K562 (cell line): ENCODE measurements around the gene SH3GL3. TPM values are rescaled to one million over a fixed set of nuclear protein-coding genes. Genes with fewer than 3 reads are reported as not detected.

Experiments
- ATAC-seq: fragments of 200-7000 bp; cut with Tn5 transposase; 3 replicates; pipeline ENCODE4 v1.9.1; 2020; ENCODE audit warnings: moderate library complexity
- BruUV-seq: library from RNA; stranded (reverse); fragments of 400-500 nt; replicated peaks from 2 replicates; lab custom pipeline; 2021; lab: Mats Ljungman, UMichigan
- CTCF ChIA-PET: fragments of 300-600 bp; formaldehyde crosslinking; extraction: SDS; loops from one replicate; lab custom pipeline; 2021; ENCODE audit warnings: low intra/inter-chr PET ratio; lab: Yijun Ruan, JAX
- POLR2A ChIA-PET: fragments of 300-600, 350-650 bp; sonication (Branson Sonifier 250); formaldehyde crosslinking; extraction: SDS; loops from one replicate; lab custom pipeline; 2021; ENCODE audit warnings: antibody characterized with exemption, inconsistent platforms; lab: Yijun Ruan, JAX
- DNase-seq, 4 experiments: peaks; one replicate each; pipeline versions ENCODE4 v3.0.0 to v3.0.0-alpha.2; 2011 to 2018; ENCODE audit warnings: low spot score in 3 of 4, mixed read lengths in 3 of 4; ENCODE audit errors: extremely low read depth in 1 of 4
- FAIRE-seq: peaks from 2 replicates; lab custom pipeline; 2011; peaks lifted over from hg19 to GRCh38; lab: Jason Lieb, UNC
- H2AFZ ChIP-seq: 2 replicates; pipeline ENCODE4 v1.6.0; 2011; ENCODE audit warnings: low read depth, low read length, control low read depth, inconsistent platforms
- H3K27ac ChIP-seq: fragments of 200-600 bp; 3 replicates; pipeline ENCODE4 v1.8.0; 2011; ENCODE audit warnings: low read depth, mild to moderate bottlenecking, control low read depth, inconsistent platforms, low read length, moderate library complexity, mixed read lengths; ENCODE audit errors: extremely low read depth
- H3K27me3 ChIP-seq, 2 experiments: fragments of 300-600 bp in 1 of 2; 2 replicates in 1 of 2; 3 replicates in 1 of 2; pipeline versions ENCODE4 v1.6.0 to v1.8.0; 2011; ENCODE audit warnings: inconsistent platforms in 2 of 2, low read length in 2 of 2, mild to moderate bottlenecking in 1 of 2, mixed read lengths in 1 of 2, moderate library complexity in 1 of 2; ENCODE audit not compliant: control insufficient read depth in 2 of 2, insufficient read depth in 2 of 2
- H3K36me3 ChIP-seq: fragments of 300-600 bp; 3 replicates; pipeline ENCODE4 v1.8.0; 2011; ENCODE audit warnings: mild to moderate bottlenecking, low read length, inconsistent platforms; ENCODE audit not compliant: control insufficient read depth, insufficient read depth
- H3K4me1 ChIP-seq, 2 experiments: fragments of 200-600 bp in 1 of 2; replicated peaks in 1 of 2; 2 replicates in 1 of 2; 3 replicates in 1 of 2; pipeline versions ENCODE4 v1.5.1 to v1.8.0; 2011; ENCODE audit warnings: inconsistent platforms in 2 of 2, low read length in 2 of 2, mild to moderate bottlenecking in 1 of 2, mixed read lengths in 1 of 2, moderate library complexity in 1 of 2; ENCODE audit not compliant: control insufficient read depth in 2 of 2, insufficient read depth in 2 of 2
- H3K4me2 ChIP-seq: 2 replicates; pipeline ENCODE4 v1.6.1; 2011; ENCODE audit warnings: low read length, control low read depth, inconsistent platforms, mixed read lengths; ENCODE audit not compliant: insufficient read depth
- H3K4me3 ChIP-seq: fragments of 200-600 bp; sonication (generic), shearing (Covaris generic); 2 replicates; pipeline ENCODE4 v1.5.1; 2016; ENCODE audit warnings: control low read depth, inconsistent platforms
- H3K79me2 ChIP-seq: fragments of 200-600 bp; 3 replicates; pipeline ENCODE4 v1.8.0; 2011; ENCODE audit warnings: low read length, inconsistent platforms; ENCODE audit not compliant: control insufficient read depth, insufficient read depth
- H3K9ac ChIP-seq, 2 experiments: 2 replicates each; pipeline versions ENCODE4 v1.6.0 to v1.6.1; 2011; ENCODE audit warnings: low read depth in 2 of 2, low read length in 2 of 2, control low read depth in 1 of 2, inconsistent platforms in 1 of 2, mild to moderate bottlenecking in 1 of 2, mixed read lengths in 1 of 2; ENCODE audit not compliant: insufficient read depth in 1 of 2
- H3K9me1 ChIP-seq: one replicate; pipeline ENCODE4 v1.6.0; 2011; ENCODE audit warnings: inconsistent platforms, mild to moderate bottlenecking, low read length, moderate library complexity; ENCODE audit not compliant: control insufficient read depth, insufficient read depth
- H3K9me3 ChIP-seq: replicated peaks from 2 replicates; pipeline ENCODE4 v1.5.1; 2011; ENCODE audit warnings: low read depth, low read length, inconsistent platforms; ENCODE audit not compliant: control insufficient read depth, insufficient read depth
- H4K20me1 ChIP-seq: replicated peaks from 2 replicates; pipeline ENCODE4 v1.6.1; 2011; ENCODE audit warnings: low read length, inconsistent platforms, mixed read lengths; ENCODE audit not compliant: control insufficient read depth, insufficient read depth
- FOXA3 ChIP-seq, 2 experiments: fragments of 450-650 bp in 1 of 2; sonication (generic) in 1 of 2; formaldehyde crosslinking; IDR thresholded peaks in 1 of 2; conservative IDR thresholded peaks in 1 of 2; 2 replicates each; pipeline versions ENCODE4 v1.4.0 to v1.8.0; 2020 to 2022; ENCODE audit warnings: mild to moderate bottlenecking in 2 of 2, missing genetic modification reagents in 1 of 2
- FOXM1 ChIP-seq, 2 experiments: fragments of 450-650 bp in 1 of 2; sonication (generic) in 1 of 2; formaldehyde crosslinking in 1 of 2; IDR thresholded peaks; 2 replicates each; pipeline versions ENCODE4 v1.6.1 to v1.9.0; 2017 to 2022; ENCODE audit warnings: low read depth in 2 of 2, mild to moderate bottlenecking in 2 of 2, missing genetic modification reagents in 1 of 2, moderate library complexity in 1 of 2
- IFI16 ChIP-seq: fragments of 250-450 bp; sonication (Bioruptor Pico); IDR thresholded peaks from 2 replicates; pipeline ENCODE4 v2.1.2; 2022; ENCODE audit warnings: mild to moderate bottlenecking, inconsistent platforms
- MAFF ChIP-seq: IDR thresholded peaks from 2 replicates; pipeline ENCODE4 v1.6.1; 2012; ENCODE audit warnings: low read length, improper control_type of control experiment
- MTF1 ChIP-seq: fragments of 250-450 bp; sonication (Bioruptor Pico); IDR thresholded peaks from 2 replicates; pipeline ENCODE4 v1.9.0; 2021; ENCODE audit warnings: moderate library complexity, mild to moderate bottlenecking, inconsistent platforms, borderline replicate concordance
- RAD21 ChIP-seq, 2 experiments: fragments of 250-450 bp in 1 of 2; fragments of 450-650 bp in 1 of 2; sonication (Bioruptor Pico) in 1 of 2; formaldehyde crosslinking in 1 of 2; IDR thresholded peaks in 1 of 2; conservative IDR thresholded peaks in 1 of 2; 2 replicates each; pipeline versions ENCODE4 v1.4.0 to v1.8.0; 2020 to 2022; ENCODE audit warnings: mild to moderate bottlenecking in 2 of 2, moderate library complexity in 1 of 2
- SAP30 ChIP-seq: fragments of 200-600 bp; sonication (generic); IDR thresholded peaks from 2 replicates; pipeline ENCODE4 v1.6.1; 2012; ENCODE audit warnings: borderline replicate concordance, low read depth, mild to moderate bottlenecking, moderate library complexity, low read length, control low read depth, inconsistent platforms; ENCODE audit not compliant: insufficient read depth, poor library complexity, severe bottlenecking
- SMARCA5 ChIP-seq: fragments of 450-650 bp; IDR thresholded peaks from 2 replicates; pipeline ENCODE4 v1.6.1; 2016
- SRF ChIP-seq, 2 experiments: fragments of 250-450, 450-650 bp in 1 of 2; sonication (Bioruptor Pico) in 1 of 2; sonication (generic) in 1 of 2; formaldehyde crosslinking; IDR thresholded peaks; 2 replicates each; pipeline versions ENCODE4 v1.5.0 to v1.5.1; 2020 to 2022; ENCODE audit warnings: mild to moderate bottlenecking in 1 of 2, missing genetic modification reagents in 1 of 2
- SRSF9 ChIP-seq: fragments of 200-400 bp; formaldehyde crosslinking; IDR thresholded peaks from 2 replicates; pipeline ENCODE4 v1.6.1; 2017; ENCODE audit warnings: low read depth, low read length, borderline replicate concordance
- TAF1 ChIP-seq: IDR thresholded peaks from 2 replicates; pipeline ENCODE4 v1.6.1; 2011; ENCODE audit warnings: mild to moderate bottlenecking, low read length, moderate library complexity; ENCODE audit not compliant: insufficient read depth, control insufficient read depth, severe bottlenecking; ENCODE audit errors: extremely low read depth
- ZFP1 ChIP-seq: fragments of 450-650 bp; formaldehyde crosslinking; IDR thresholded peaks from 2 replicates; pipeline ENCODE4 v1.4.0; 2020; ENCODE audit warnings: mild to moderate bottlenecking, mixed read lengths
- ZKSCAN3 ChIP-seq: fragments of 250-450 bp; sonication (Bioruptor Pico); IDR thresholded peaks from 2 replicates; pipeline ENCODE4 v1.4.0; 2020
- ZNF232 ChIP-seq: sonication (generic); formaldehyde crosslinking; IDR thresholded peaks from 2 replicates; pipeline ENCODE4 v1.8.0; 2022; ENCODE audit warnings: mild to moderate bottlenecking, missing genetic modification reagents
- ZNF239 ChIP-seq: fragments of 250-450 bp; sonication (Bioruptor Pico); IDR thresholded peaks from 2 replicates; pipeline ENCODE4 v1.4.0; 2020; ENCODE audit warnings: mild to moderate bottlenecking
- ZNF3 ChIP-seq: fragments of 250-450 bp; sonication (Bioruptor Pico); IDR thresholded peaks from 2 replicates; pipeline ENCODE4 v1.5.0; 2021; ENCODE audit warnings: mild to moderate bottlenecking, moderate library complexity
- WGBS: fragments of 100-300 bp; shearing (Covaris generic); methylation state at CpG from one replicate; pipeline ENCODE4 v1.1.6; 2016; ENCODE audit warnings: low coverage, mixed read lengths; ENCODE audit not compliant: insufficient coverage; ENCODE audit errors: missing lambda C conversion rate; 5-methylcytosine and 5-hydroxymethylcytosine counted together
- in situ Hi-C: fragments of 300-500 bp; cut with MboI; formaldehyde crosslinking; loops from 4 replicates; pipeline ENCODE4 v1.15.0; 2018; ENCODE audit warnings: inconsistent platforms, mixed read lengths
- intact Hi-C: fragments of 100-400 bp; cut with micrococcal nuclease; formaldehyde crosslinking; loops from 2 replicates; pipeline ENCODE4 v1.14.2; 2022
- polyA plus RNA-seq, 8 experiments: library from polyadenylated mRNA; depleted of rRNA in 4 of 8; stranded (reverse) in 5 of 8; unstranded in 3 of 8; fragments of >200 nt; fragmentation: Nextera tagmentation in 2 of 8; fragmentation: Illumina TruSeq in 1 of 8; extraction: Ambion mirVana in 2 of 8; extraction: Trizol in 1 of 8; gene quantifications; 2 replicates each; pipeline versions ENCODE4 v1.2.1 to v1.2.3, GENCODE V29; 2011 to 2014; ENCODE audit warnings: inconsistent platforms in 1 of 8, missing spikeins in 1 of 8
- total RNA-seq, 7 experiments: library from RNA; depleted of rRNA in 6 of 7; stranded (reverse); fragments of >200 nt in 6 of 7; fragmentation: Illumina TruSeq in 2 of 7; extraction: Trizol in 2 of 7; gene quantifications; 2 replicates each; pipeline versions ENCODE4 v1.2.1 to v1.2.3, GENCODE V29; 2011 to 2021; ENCODE audit warnings: low replicate concordance in 1 of 7

Gene SH3GL3
- total and polyA plus RNA-seq, 9 of the 15 experiments (the other 6 are each of a cell fraction or from before 2014, with no cell fraction given) = 3.9 to 16.0 (median 9.7) TPM

GRCh38 chr15:83656192-83656591 is 209.1 kb downstream of the SH3GL3 start:
- no peak for FAIRE-seq
- POLR2A ChIA-PET = interaction anchor here (0.6 kb wide), 1 partner anchor 41 kb away, joined by 3 read pairs; no protein-coding TSS in a partner anchor
- peak in 1 of 4 experiments; percentile 2 for DNase-seq
- H3K36me3 ChIP-seq = no peaks in the 10 kb centered on the region
- no peaks in the 10 kb centered on the region for H3K4me1 ChIP-seq
- no peak for ATAC-seq
- no peak for TF ChIP-seq ZFP1
- TF ChIP-seq, all 486 proteins: peak for 0
- intact Hi-C loops = no loop called here
- Histone ChIP-seq H3K27me3 (peaks cover 0 to 17% of the 10 kb centered on the region in 2 experiments; a peak in 2 of 5 replicates), H3K9me3 (no peaks in the 10 kb centered on the region), H3K9ac (no peak overlapping the region), H3K79me2 (no peaks in the 10 kb centered on the region), H3K9me1 (no peaks in the 10 kb centered on the region), H2AFZ (no peak overlapping the region), H3K4me2 (no peak overlapping the region), H4K20me1 (no peaks in the 10 kb centered on the region), H3K27ac (no peak overlapping the region), H3K4me3 (no peak overlapping the region)
- CTCF ChIA-PET = no interaction called here
- in situ Hi-C loops = no loop called here
- no TSS peak for BruUV-seq
- WGBS = 1% methylated on average over 5 of the region's 5 CpGs

GRCh38 chr15:83656943-83657528 is 209.9 kb downstream of the SH3GL3 start:
- in situ Hi-C loops = no loop called here
- ATAC-seq (no peak), DNase-seq (peak in 1 of 4 experiments; percentile 1), FAIRE-seq (no peak)
- Histone ChIP-seq H3K36me3 (no peaks in the 10 kb centered on the region), H2AFZ (no peak overlapping the region), H3K4me1 (no peaks in the 10 kb centered on the region), H3K79me2 (no peaks in the 10 kb centered on the region), H4K20me1 (no peaks in the 10 kb centered on the region), H3K9ac (no peak overlapping the region), H3K9me3 (no peaks in the 10 kb centered on the region), H3K9me1 (no peaks in the 10 kb centered on the region), H3K4me3 (no peak overlapping the region), H3K27ac (no peak overlapping the region), H3K4me2 (no peak overlapping the region), H3K27me3 (peaks cover 0 to 17% of the 10 kb centered on the region in 2 experiments; a peak in 2 of 5 replicates)
- CTCF ChIA-PET = no interaction called here
- intact Hi-C loops = no loop called here
- POLR2A ChIA-PET = interaction anchor here (1.2 to 1.9 kb wide), 2 partner anchors 8 to 14 kb away, joined by 3 to 5 read pairs; no protein-coding TSS in a partner anchor
- no TSS peak for BruUV-seq
- 5% methylated on average over 10 of the region's 10 CpGs for WGBS
- TF ChIP-seq SRSF9 = no peak
- TF ChIP-seq FOXM1 (IDR thresholded peaks at IDR 0.05; ENCODE audit: low read depth) = no peak
- TF ChIP-seq FOXM1 (CRISPR knock-in tag; IDR thresholded peaks at IDR 0.05; ENCODE audit: low read depth) = no peak
- no peak for TF ChIP-seq ZNF239 (CRISPR knock-in tag)
- TF ChIP-seq ZKSCAN3 (CRISPR knock-in tag) = no peak
- no peak for TF ChIP-seq RAD21 (CRISPR knock-in tag; conservative IDR thresholded peaks at IDR 0.05 in 1 of 2, IDR thresholded peaks at IDR 0.05 in 1 of 2)
- no peak for TF ChIP-seq ZNF3 (CRISPR knock-in tag)
- TF ChIP-seq SRF (CRISPR knock-in tag; IDR thresholded peaks at IDR 0.05) = no peak
- no peak for TF ChIP-seq ZNF232 (CRISPR knock-in tag)
- no peak for TF ChIP-seq MTF1 (CRISPR knock-in tag)
- TF ChIP-seq FOXA3 (CRISPR knock-in tag; conservative IDR thresholded peaks at IDR 0.05 in 1 of 2, IDR thresholded peaks at IDR 0.05 in 1 of 2) = no peak
- no peak for TF ChIP-seq SAP30
- TF ChIP-seq MAFF = no peak
- no peak for TF ChIP-seq SMARCA5
- TF ChIP-seq TAF1 = no peak
- TF ChIP-seq IFI16 (CRISPR knock-in tag) = no peak
